ENCODE results near the gene KIF6. TPM values are rescaled to one million over a fixed set of nuclear protein-coding genes. Genes with fewer than 3 reads are reported as not detected.

Gene KIF6
- total RNA-seq, 1 experiment from 2014 or later, result not detected

GRCh38 chr6:39558079-39558478 is 167.1 kb downstream of the KIF6 start:
- H2AFZ ChIP-seq (ENCODE audit: low read depth, low read length, poor library complexity, severe bottlenecking), result no peak overlapping the region
- TF ChIP-seq ZFX (IDR thresholded peaks at IDR 0.05) (no peak), ZNF274 (IDR thresholded peaks at IDR 0.05; ENCODE audit: low read depth, low read length) (no peak), ELF1 (IDR thresholded peaks at IDR 0.05; ENCODE audit: borderline replicate concordance, low read depth) (no peak), ZBTB33 (IDR thresholded peaks at IDR 0.05; ENCODE audit: extremely low read depth, insufficient replicate concordance, low read length) (no peak), YY1 (IDR thresholded peaks at IDR 0.05; ENCODE audit: extremely low read depth, insufficient replicate concordance, low read depth, low read length) (no peak)
- no peaks in the 10 kb centered on the region for H3K79me2 ChIP-seq (ENCODE audit: insufficient read depth, low read length)
- RAD21 ChIA-PET (ENCODE audit: low non-redundant PET in 1 of 2, low total read pairs in 2 of 2, uncharacterized antibody in 2 of 2, unreplicated experiment in 2 of 2), result no interaction called here
- peaks cover 22% of the 10 kb centered on the region for H3K27me3 ChIP-seq (ENCODE audit: insufficient read depth, low read length)
- no peaks in the 10 kb centered on the region for H3K9me2 ChIP-seq (ENCODE audit: insufficient read depth)
- no peak overlapping the region for H3K4me2 ChIP-seq (ENCODE audit: low read length)
- no peaks in the 10 kb centered on the region for H4K20me1 ChIP-seq (ENCODE audit: insufficient read depth)
- no peaks in the 10 kb centered on the region for H3K36me3 ChIP-seq (ENCODE audit: control insufficient read depth in 1 of 2, insufficient read depth in 2 of 2, low read length in 2 of 2)
- no peak overlapping the region for H3K9ac ChIP-seq (ENCODE audit: low read length)
- no peaks in the 10 kb centered on the region for H3K9me3 ChIP-seq (ENCODE audit: control insufficient read depth in 1 of 2, insufficient read depth in 1 of 2, low read depth in 1 of 2, low read length in 2 of 2)
- H3K4me1 ChIP-seq (ENCODE audit: control insufficient read depth in 1 of 2, insufficient read depth in 2 of 2, low read length in 2 of 2), result no peaks in the 10 kb centered on the region
- ATAC-seq, result no peak
- no peak overlapping the region for H3K27ac ChIP-seq (ENCODE audit: low read depth, low read length)
- intact Hi-C loops (cut with micrococcal nuclease), result no loop called here
- no peak overlapping the region for H3K4me3 ChIP-seq (replicated peaks in 1 of 2; ENCODE audit: low read depth in 1 of 2, low read length in 2 of 2)
- CTCF ChIA-PET, result no interaction called here
- POLR2A ChIA-PET, result no interaction called here
- no peak for DNase-seq (ENCODE audit: low read depth, low spot score)
- BruUV-seq (replicated peaks), result no TSS peak

GRCh38 chr6:39555136-39555535 is 170.1 kb downstream of the KIF6 start:
- Histone ChIP-seq H3K4me1 (ENCODE audit: control insufficient read depth in 1 of 2, insufficient read depth in 2 of 2, low read length in 2 of 2) (no peaks in the 10 kb centered on the region), H3K9ac (ENCODE audit: low read length) (no peak overlapping the region), H3K9me3 (ENCODE audit: control insufficient read depth in 1 of 2, insufficient read depth in 1 of 2, low read depth in 1 of 2, low read length in 2 of 2) (no peaks in the 10 kb centered on the region), H3K27me3 (ENCODE audit: insufficient read depth, low read length) (peaks cover 34% of the 10 kb centered on the region), H3K4me2 (ENCODE audit: low read length) (no peak overlapping the region), H3K79me2 (ENCODE audit: insufficient read depth, low read length) (no peaks in the 10 kb centered on the region), H3K27ac (ENCODE audit: low read depth, low read length) (no peak overlapping the region), H4K20me1 (ENCODE audit: insufficient read depth) (no peaks in the 10 kb centered on the region), H3K4me3 (replicated peaks in 1 of 2; ENCODE audit: low read depth in 1 of 2, low read length in 2 of 2) (no peak overlapping the region), H3K36me3 (ENCODE audit: control insufficient read depth in 1 of 2, insufficient read depth in 2 of 2, low read length in 2 of 2) (no peaks in the 10 kb centered on the region), H2AFZ (ENCODE audit: low read depth, low read length, poor library complexity, severe bottlenecking) (no peak overlapping the region), H3K9me2 (ENCODE audit: insufficient read depth) (no peaks in the 10 kb centered on the region)
- no TSS peak for BruUV-seq (replicated peaks)
- intact Hi-C loops (cut with micrococcal nuclease), result no loop called here
- DNase-seq (ENCODE audit: low read depth, low spot score) (no peak), ATAC-seq (no peak)
- ChIA-PET POLR2A (no interaction called here), CTCF (no interaction called here), RAD21 (ENCODE audit: low non-redundant PET in 1 of 2, low total read pairs in 2 of 2, uncharacterized antibody in 2 of 2, unreplicated experiment in 2 of 2) (interaction anchor here in 1 of 2 experiments (0.5 kb wide), 1 partner anchor 29 kb away, joined by 5 read pairs; no protein-coding TSS in a partner anchor)
- no peak for TF ChIP-seq CBX3 (IDR thresholded peaks at IDR 0.05; ENCODE audit: low read depth)
- no peak for TF ChIP-seq YY1 (IDR thresholded peaks at IDR 0.05; ENCODE audit: extremely low read depth, insufficient replicate concordance, low read depth, low read length)
- TF ChIP-seq ZFX (IDR thresholded peaks at IDR 0.05), result no peak
- TF ChIP-seq REST (IDR thresholded peaks at IDR 0.05; ENCODE audit: low read depth), result no peak
- no peak for TF ChIP-seq SRF (IDR thresholded peaks at IDR 0.05; ENCODE audit: low read depth)
- TF ChIP-seq EZH2 (IDR thresholded peaks at IDR 0.05), result no peak
- TF ChIP-seq CTCF (IDR thresholded peaks at IDR 0.05 in 2 of 3, conservative IDR thresholded peaks at IDR 0.05 in 1 of 3; ENCODE audit: borderline replicate concordance in 1 of 3, insufficient read depth in 1 of 3, low read depth in 2 of 3, low read length in 2 of 3), result no peak
- TF ChIP-seq RAD21 (IDR thresholded peaks at IDR 0.05; ENCODE audit: low read depth), result no peak
- TF ChIP-seq POLR2A (IDR thresholded peaks at IDR 0.05; ENCODE audit: borderline replicate concordance, extremely low read depth, insufficient read depth, insufficient read length), result no peak
